Measurements from ENCODE around the gene PDCD1.

GRCh38 chr2:241885946-241886643, 27.4 kb upstream of the PDCD1 start:
- TF ChIP-seq EZH2 (IDR thresholded peaks at IDR 0.05; ENCODE audit: borderline replicate concordance, low read length) (no peak), CTCF (conservative IDR thresholded peaks at IDR 0.05 in 1 of 2, IDR thresholded peaks at IDR 0.05 in 1 of 2; ENCODE audit: extremely low read depth in 1 of 2, insufficient read depth in 1 of 2, low read depth in 1 of 2, low read length in 2 of 2) (no peak)
